SU-DHL-6 (cell line): ENCODE results near the gene HSD17B12.

Source experiments
- EZH2phosphoT487 ChIP-seq: fragments of 200-600 bp; sonication (generic), shearing (Covaris generic); conservative IDR thresholded peaks from 2 replicates; pipeline ENCODE4 v1.6.1; 2018; ENCODE audit warnings: mild to moderate bottlenecking, antibody characterized with exemption, low read length, moderate library complexity, mixed read lengths
- TF ChIP-seq, protein P1 (sequence below): fragments of 200-600 bp; sonication (generic); IDR thresholded peaks from one replicate; pipeline ENCODE4 v1.5.1; 2017; ENCODE audit warnings: antibody characterized with exemption, mild to moderate bottlenecking, low read length, moderate library complexity; ENCODE audit not compliant: insufficient read depth, poor library complexity, severe bottlenecking

DNA sequence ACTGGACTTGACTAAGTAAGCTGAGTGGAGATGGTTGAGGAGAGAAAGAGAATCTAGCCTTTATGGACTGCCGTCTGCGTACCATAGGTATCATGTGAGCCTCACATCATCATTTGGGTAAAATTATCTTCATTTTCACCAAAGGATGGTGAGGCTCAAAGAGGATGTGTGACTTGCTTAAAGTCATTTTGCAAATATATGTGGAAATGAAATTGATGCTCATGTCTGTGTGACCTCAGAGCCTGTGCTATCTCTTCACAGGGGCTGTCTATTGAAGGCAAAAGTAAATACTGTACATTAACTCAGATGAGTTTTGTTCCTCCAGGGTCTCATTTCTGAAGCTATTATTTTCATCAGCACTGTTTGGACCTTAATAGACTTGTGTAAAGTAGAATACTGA, 116.8 kb downstream of the HSD17B12 start:
- TF ChIP-seq, protein P1, sequence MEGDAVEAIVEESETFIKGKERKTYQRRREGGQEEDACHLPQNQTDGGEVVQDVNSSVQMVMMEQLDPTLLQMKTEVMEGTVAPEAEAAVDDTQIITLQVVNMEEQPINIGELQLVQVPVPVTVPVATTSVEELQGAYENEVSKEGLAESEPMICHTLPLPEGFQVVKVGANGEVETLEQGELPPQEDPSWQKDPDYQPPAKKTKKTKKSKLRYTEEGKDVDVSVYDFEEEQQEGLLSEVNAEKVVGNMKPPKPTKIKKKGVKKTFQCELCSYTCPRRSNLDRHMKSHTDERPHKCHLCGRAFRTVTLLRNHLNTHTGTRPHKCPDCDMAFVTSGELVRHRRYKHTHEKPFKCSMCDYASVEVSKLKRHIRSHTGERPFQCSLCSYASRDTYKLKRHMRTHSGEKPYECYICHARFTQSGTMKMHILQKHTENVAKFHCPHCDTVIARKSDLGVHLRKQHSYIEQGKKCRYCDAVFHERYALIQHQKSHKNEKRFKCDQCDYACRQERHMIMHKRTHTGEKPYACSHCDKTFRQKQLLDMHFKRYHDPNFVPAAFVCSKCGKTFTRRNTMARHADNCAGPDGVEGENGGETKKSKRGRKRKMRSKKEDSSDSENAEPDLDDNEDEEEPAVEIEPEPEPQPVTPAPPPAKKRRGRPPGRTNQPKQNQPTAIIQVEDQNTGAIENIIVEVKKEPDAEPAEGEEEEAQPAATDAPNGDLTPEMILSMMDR = no peak
- TF ChIP-seq EZH2phosphoT487 = no peak
